ENCODE measurements around the gene XDH. TPM values are rescaled to one million over a fixed set of nuclear protein-coding genes. Genes with fewer than 3 reads are reported as not detected.

The XDH gene
- total RNA-seq, 4 donors from 2014 or later: 2.3 to 54.0 (median 39.0) TPM

DNA sequence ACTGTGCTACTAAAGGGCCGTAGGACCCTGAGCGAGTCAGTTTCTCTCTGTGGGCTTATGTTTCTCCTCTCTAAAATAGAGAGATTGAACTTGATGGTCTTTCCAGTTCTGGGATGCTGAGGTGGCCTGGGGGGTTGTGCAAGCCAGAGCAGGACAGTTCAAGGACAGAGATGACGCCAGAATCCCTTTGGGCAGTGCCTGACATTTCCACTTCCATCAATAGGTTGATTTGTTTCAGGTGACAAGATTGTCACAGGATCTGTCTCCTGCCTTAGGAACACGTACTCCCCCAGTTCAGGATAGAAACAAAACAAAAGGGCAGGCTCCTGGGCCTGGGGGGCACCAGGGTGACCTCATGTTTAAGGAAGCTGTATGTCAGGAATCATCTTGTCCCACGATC, 82.0 kb downstream of the XDH start:
- H3K4me3 ChIP-seq: no peak overlapping the region
- H3K36me3 ChIP-seq: no peaks in the 10 kb centered on the region
- no peak for DNase-seq
- H3K9me3 ChIP-seq: no peaks in the 10 kb centered on the region
- H3K4me1 ChIP-seq: peaks cover 0 to 20% (median 0%) of the 10 kb centered on the region in 3 donors
- intact Hi-C loops (cut with DNase I): no loop called here
- 71 to 86% methylated on average over 4 to 5 of the region's 5 CpGs for WGBS, 2 donors
- TF ChIP-seq POLR2A (IDR thresholded peaks at IDR 0.05): no peak
- TF ChIP-seq, protein P1, sequence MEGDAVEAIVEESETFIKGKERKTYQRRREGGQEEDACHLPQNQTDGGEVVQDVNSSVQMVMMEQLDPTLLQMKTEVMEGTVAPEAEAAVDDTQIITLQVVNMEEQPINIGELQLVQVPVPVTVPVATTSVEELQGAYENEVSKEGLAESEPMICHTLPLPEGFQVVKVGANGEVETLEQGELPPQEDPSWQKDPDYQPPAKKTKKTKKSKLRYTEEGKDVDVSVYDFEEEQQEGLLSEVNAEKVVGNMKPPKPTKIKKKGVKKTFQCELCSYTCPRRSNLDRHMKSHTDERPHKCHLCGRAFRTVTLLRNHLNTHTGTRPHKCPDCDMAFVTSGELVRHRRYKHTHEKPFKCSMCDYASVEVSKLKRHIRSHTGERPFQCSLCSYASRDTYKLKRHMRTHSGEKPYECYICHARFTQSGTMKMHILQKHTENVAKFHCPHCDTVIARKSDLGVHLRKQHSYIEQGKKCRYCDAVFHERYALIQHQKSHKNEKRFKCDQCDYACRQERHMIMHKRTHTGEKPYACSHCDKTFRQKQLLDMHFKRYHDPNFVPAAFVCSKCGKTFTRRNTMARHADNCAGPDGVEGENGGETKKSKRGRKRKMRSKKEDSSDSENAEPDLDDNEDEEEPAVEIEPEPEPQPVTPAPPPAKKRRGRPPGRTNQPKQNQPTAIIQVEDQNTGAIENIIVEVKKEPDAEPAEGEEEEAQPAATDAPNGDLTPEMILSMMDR (IDR thresholded peaks at IDR 0.05): no peak
- no peak overlapping the region for H3K27ac ChIP-seq
- H3K27me3 ChIP-seq: peaks cover 0 to 8% (median 0%) of the 10 kb centered on the region in 4 donors

DNA sequence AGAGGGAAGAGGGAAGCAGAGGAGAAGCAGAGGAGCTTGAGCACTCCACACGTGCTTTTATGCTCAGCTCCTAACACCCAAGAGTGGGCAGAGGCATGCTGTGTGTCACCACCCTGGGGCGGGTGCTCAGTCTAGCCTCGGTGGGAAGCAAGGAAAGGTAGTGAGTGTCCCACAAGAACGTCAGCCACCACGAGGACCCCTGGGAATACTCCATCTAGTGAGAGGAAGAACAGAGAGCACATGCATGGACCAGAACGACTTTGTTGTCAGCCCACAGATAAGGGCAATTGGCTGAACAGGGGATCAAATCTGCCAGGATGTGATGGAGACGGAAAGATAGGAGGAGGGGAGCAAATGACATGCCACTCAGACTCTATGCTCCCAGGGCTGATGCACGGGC, 83.4 kb downstream of the XDH start:
- DNase-seq: no peak
- 71 to 85% methylated on average over 5 to 8 of the region's 8 CpGs for WGBS, 2 donors
- H3K4me1 ChIP-seq: peaks cover 0 to 26% (median 0%) of the 10 kb centered on the region in 3 donors
- intact Hi-C loops (cut with DNase I): no loop called here
- H3K27me3 ChIP-seq: peaks cover 0 to 8% (median 0%) of the 10 kb centered on the region in 4 donors
- H3K36me3 ChIP-seq: no peaks in the 10 kb centered on the region
- H3K4me3 ChIP-seq: no peak overlapping the region
- TF ChIP-seq POLR2A (IDR thresholded peaks at IDR 0.05): no peak
- TF ChIP-seq, protein P1 (IDR thresholded peaks at IDR 0.05): no peak
- H3K9me3 ChIP-seq: no peaks in the 10 kb centered on the region
- H3K27ac ChIP-seq: no peak overlapping the region

DNA sequence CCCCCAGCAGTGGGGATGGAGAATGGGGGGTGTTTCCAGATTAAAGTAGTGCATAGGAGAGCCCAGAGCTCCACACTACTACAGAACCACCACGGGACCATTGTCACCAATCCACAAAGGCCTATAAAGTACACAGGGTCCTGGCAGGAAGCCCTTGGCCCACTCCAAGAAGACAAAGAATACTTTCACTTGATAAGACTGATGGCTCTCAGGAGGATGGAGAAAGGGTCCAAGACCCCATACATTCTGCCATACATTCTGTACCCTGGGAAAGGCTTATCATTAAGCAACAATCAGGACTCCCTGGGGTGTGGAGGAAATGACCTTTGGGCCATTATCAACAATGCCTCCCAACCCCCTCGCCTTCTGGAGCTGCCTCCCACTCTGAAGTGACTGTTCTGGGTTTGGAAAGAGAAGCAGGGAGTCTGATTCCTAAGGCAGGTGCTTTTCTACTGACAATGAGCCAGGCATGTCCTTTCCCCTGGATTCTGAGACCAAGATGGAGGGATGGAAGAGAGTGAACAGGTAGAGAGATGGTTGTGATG, 85.4 kb downstream of the XDH start:
- H3K36me3 ChIP-seq: no peaks in the 10 kb centered on the region
- TF ChIP-seq, protein P1 (IDR thresholded peaks at IDR 0.05): no peak
- TF ChIP-seq POLR2A (IDR thresholded peaks at IDR 0.05): no peak
- WGBS, 2 donors: 80 to 86% methylated on average over 1 of the region's 2 CpGs
- no peaks in the 10 kb centered on the region for H3K9me3 ChIP-seq
- H3K27me3 ChIP-seq: peaks cover 0 to 8% (median 0%) of the 10 kb centered on the region in 4 donors
- H3K27ac ChIP-seq: no peak overlapping the region
- no peak overlapping the region for H3K4me3 ChIP-seq
- intact Hi-C loops (cut with DNase I): loop anchor here (5.0 kb wide), 1 partner anchor 97 kb away; the partner anchor contains the start of gene EHD3
- peaks cover 0 to 37% (median 0%) of the 10 kb centered on the region in 3 donors for H3K4me1 ChIP-seq
- DNase-seq: no peak

DNA sequence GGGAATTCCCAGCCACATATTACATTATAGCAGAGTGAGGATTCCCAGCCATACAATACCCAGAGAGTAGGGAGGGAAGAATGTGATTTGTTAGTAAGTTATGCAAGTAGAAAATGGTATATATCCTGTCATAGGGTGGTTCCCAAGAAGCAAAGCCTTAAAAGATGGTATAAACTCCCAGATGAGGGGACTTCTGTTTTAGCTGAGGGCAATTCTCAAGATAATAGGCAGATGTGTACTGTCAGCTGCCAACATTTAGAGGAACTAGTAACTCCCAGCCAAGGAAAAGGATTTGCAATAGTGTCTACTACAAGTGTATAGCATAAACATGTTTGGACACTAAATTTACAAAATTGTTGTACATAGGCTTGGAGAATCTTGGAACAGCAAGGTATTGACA, 86.5 kb downstream of the XDH start:
- no peak for DNase-seq
- TF ChIP-seq, protein P1 (IDR thresholded peaks at IDR 0.05): no peak
- TF ChIP-seq POLR2A (IDR thresholded peaks at IDR 0.05): no peak

DNA sequence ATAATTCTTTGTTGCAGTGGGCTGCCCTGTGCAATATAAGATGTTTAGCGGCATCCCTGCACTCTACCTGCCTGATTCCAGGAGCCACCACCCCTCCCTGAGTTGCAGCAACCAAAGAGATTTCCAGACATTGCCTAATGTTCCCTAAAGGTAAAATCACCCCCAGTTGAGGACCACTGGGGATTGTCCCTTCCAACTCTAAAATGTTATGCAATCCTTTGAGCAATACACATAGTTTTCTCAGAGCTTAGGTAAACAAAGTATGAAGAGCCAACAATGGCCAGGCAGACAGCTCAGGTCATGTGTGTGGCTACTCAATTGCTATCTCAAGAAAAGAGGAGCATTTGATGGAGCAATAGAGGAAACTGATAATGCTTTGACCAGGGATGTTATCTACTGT, 87.0 kb downstream of the XDH start:
- peaks cover 0 to 40% (median 5%) of the 10 kb centered on the region in 3 donors for H3K4me1 ChIP-seq
- no peak for TF ChIP-seq POLR2A (IDR thresholded peaks at IDR 0.05)
- TF ChIP-seq, protein P1 (IDR thresholded peaks at IDR 0.05): no peak
- DNase-seq: no peak
- WGBS, 2 donors: 86 to 100% methylated on average over 1 of the region's 1 CpG
- no peak overlapping the region for H3K27ac ChIP-seq
- no peaks in the 10 kb centered on the region for H3K9me3 ChIP-seq
- intact Hi-C loops (cut with DNase I): loop anchor here (5.0 kb wide), 1 partner anchor 95 kb away; the partner anchor contains the start of gene EHD3
- H3K27me3 ChIP-seq: no peaks in the 10 kb centered on the region
- H3K36me3 ChIP-seq: no peaks in the 10 kb centered on the region
- no peak overlapping the region for H3K4me3 ChIP-seq

More for the DNA sequence above, 86.5 kb downstream of the XDH start:
- peaks cover 0 to 4% (median 0%) of the 10 kb centered on the region in 4 donors for H3K27me3 ChIP-seq
- H3K27ac ChIP-seq: no peak overlapping the region
- peaks cover 0 to 41% (median 4%) of the 10 kb centered on the region in 3 donors for H3K4me1 ChIP-seq
- intact Hi-C loops (cut with DNase I): loop anchor here (5.0 kb wide), 1 partner anchor 96 kb away; the partner anchor contains the start of gene EHD3
- no peak overlapping the region for H3K4me3 ChIP-seq
- H3K9me3 ChIP-seq: no peaks in the 10 kb centered on the region
- H3K36me3 ChIP-seq: no peaks in the 10 kb centered on the region

Data from esophagus squamous epithelium (tissue), 5 donors.